Aorta (tissue), 5 donors: ENCODE measurements around the gene PPARG. TPM values are rescaled to one million over a fixed set of nuclear protein-coding genes. Genes with fewer than 3 reads are reported as not detected.

Experiments used
- ATAC-seq: fragments of 200-7000 bp; cut with Tn5 transposase; one replicate; pipeline ENCODE4 v1.9.1; 2022; ENCODE audit warnings: moderate library complexity; ENCODE audit not compliant: low FRiP score
- DNase-seq, 2 donors: peaks; one replicate each; pipeline ENCODE4 v3.0.0-alpha.2; 2020
- H3K27ac ChIP-seq, 2 donors: one replicate each; pipeline ENCODE4 v1.5.1; 2013; ENCODE audit warnings: low read length in 2 of 2, mild to moderate bottlenecking in 2 of 2, moderate library complexity in 2 of 2, control low read depth in 1 of 2, inconsistent platforms in 1 of 2, low read depth in 1 of 2
- H3K27me3 ChIP-seq, 2 donors: one replicate each; pipeline ENCODE4 v1.6.1; 2013; ENCODE audit warnings: control low read depth in 1 of 2, low read length in 1 of 2, mild to moderate bottlenecking in 1 of 2, moderate library complexity in 1 of 2; ENCODE audit not compliant: insufficient read depth in 2 of 2, control insufficient read depth in 1 of 2
- H3K36me3 ChIP-seq, 2 donors: one replicate each; pipeline ENCODE4 v1.6.1; 2013; ENCODE audit warnings: control low read depth in 1 of 2, low read length in 1 of 2, mild to moderate bottlenecking in 1 of 2; ENCODE audit not compliant: insufficient read depth in 2 of 2, control insufficient read depth in 1 of 2
- H3K4me1 ChIP-seq, 2 donors: one replicate each; pipeline ENCODE4 v1.6.1; 2013; ENCODE audit warnings: low read length in 2 of 2, control low read depth in 1 of 2, mild to moderate bottlenecking in 1 of 2, moderate library complexity in 1 of 2; ENCODE audit not compliant: insufficient read depth in 2 of 2, control insufficient read depth in 1 of 2
- H3K4me3 ChIP-seq, 2 donors: one replicate each; pipeline ENCODE4 v1.5.1; 2013; ENCODE audit warnings: low read length in 2 of 2, control low read depth in 1 of 2, mild to moderate bottlenecking in 1 of 2
- H3K9me3 ChIP-seq: one replicate; pipeline ENCODE4 v1.6.1; 2013; ENCODE audit warnings: mild to moderate bottlenecking, low read length; ENCODE audit not compliant: control insufficient read depth
- WGBS, 2 donors: extraction: QIAGEN DNeasy Blood & Tissue Kit; methylation state at CpG; one replicate each; pipeline ENCODE4 v1.1.7; 2013; 5-methylcytosine and 5-hydroxymethylcytosine counted together
- intact Hi-C, 2 donors: fragments of 100-400 bp; cut with DNase I; formaldehyde crosslinking; loops; one replicate each; pipeline versions ENCODE4 v1.14.2 to v1.15.0; 2022
- polyA plus RNA-seq, 2 donors: library from polyadenylated mRNA; stranded (reverse); fragments of 200-250 nt; gene quantifications; one replicate each; pipeline ENCODE4 v1.2.3, GENCODE V29; 2013
- total RNA-seq, 2 donors: library from RNA; stranded (reverse); fragmentation: NEBNext Ultra II Directional; extraction: Animal tissue kit (Norgen Biotek cat#: 25700); gene quantifications; one replicate each; pipeline ENCODE4 v1.2.1, GENCODE V29; 2021
- donor health status: healthy with polysubstance abuse.
- donor health status: Bipolar disorder and iron deficiency.
- donor health status: DM: no; HTN: no; CAD: no.
- donor health status: DM: no; HTN: no; CAD: no.
- donor health status: DM: yes; HTN: yes; CAD: no.

The PPARG gene
- total and polyA plus RNA-seq, 4 donors, result 5.1 to 21.0 (median 17.5) TPM

DNA sequence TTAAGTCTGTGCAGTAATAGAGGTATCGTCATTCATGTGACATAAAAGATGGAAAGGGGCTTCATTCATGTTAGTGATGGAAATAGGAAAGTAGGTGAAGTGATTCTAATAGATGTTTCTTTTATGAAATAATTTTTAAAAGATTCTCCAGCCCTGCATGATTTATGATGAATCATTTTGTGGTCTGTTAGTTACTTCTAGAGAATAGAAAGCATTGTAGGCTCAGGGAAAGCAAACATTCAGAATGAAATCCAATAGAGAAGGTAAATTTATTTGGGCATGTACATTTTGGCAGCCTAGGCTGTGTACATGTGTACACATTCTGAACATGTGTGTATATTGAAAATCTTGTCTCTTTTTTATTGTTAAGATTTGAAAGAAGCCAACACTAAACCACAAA lies 23.1 kb downstream of the PPARG start:
- Histone ChIP-seq H3K27me3 (no peaks in the 10 kb centered on the region), H3K9me3 (no peaks in the 10 kb centered on the region), H3K27ac (no peak overlapping the region), H3K4me3 (no peak overlapping the region), H3K4me1 (no peaks in the 10 kb centered on the region), H3K36me3 (no peaks in the 10 kb centered on the region)
- ATAC-seq (no peak), DNase-seq (no peak)
- 91 to 93% methylated on average over 1 of the region's 1 CpG for WGBS, 2 donors
- intact Hi-C loops, result no loop called here

DNA sequence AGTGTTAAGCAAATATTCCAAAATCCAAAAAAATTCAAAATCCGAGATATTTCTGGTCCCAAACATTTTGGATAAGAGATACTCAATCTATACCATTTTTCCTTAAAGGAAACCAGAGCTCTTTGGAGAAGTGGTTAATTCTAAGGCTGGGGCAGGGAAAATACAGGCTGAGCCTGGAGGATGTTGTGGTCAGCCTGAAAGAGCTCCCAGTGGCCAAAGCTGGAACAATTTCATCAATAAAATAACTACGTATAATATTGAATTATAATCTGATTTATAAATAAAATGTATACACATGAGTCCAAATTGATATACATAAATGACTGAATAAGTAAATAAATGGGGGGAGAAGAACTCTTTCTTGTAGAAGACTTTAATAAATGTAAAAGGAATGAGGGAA lies 24.6 kb downstream of the PPARG start:
- no peaks in the 10 kb centered on the region for H3K27me3 ChIP-seq
- intact Hi-C loops, result no loop called here
- no peak overlapping the region for H3K4me3 ChIP-seq
- no peaks in the 10 kb centered on the region for H3K4me1 ChIP-seq
- no peak for DNase-seq
- H3K9me3 ChIP-seq, result no peaks in the 10 kb centered on the region
- no peak overlapping the region for H3K27ac ChIP-seq
- no peaks in the 10 kb centered on the region for H3K36me3 ChIP-seq
- no peak for ATAC-seq
- 82 to 89% methylated on average over 2 of the region's 2 CpGs for WGBS, 2 donors

DNA sequence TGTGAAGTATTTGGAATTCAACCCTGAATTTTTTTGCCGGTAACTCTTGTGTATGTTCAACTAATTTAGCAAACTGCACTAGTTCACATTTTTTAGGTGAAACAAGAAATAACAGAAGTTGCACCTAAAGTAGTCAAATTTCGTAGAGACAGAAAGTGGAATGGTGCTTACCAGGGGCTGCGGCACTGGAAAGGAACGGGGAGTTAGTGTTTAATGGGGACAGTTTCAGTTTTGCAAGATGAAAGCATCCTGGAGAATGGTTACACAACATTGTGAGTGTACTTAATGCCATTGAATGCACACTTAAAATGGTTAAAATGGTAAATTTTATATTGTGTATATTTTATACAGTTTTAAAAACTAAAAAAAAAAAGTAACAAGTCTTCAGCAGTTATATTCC lies 27.4 kb downstream of the PPARG start:
- Histone ChIP-seq H3K36me3 (no peaks in the 10 kb centered on the region), H3K27ac (no peak overlapping the region), H3K4me3 (no peak overlapping the region), H3K4me1 (no peaks in the 10 kb centered on the region), H3K9me3 (no peaks in the 10 kb centered on the region), H3K27me3 (no peaks in the 10 kb centered on the region)
- intact Hi-C loops, result no loop called here
- ATAC-seq (no peak), DNase-seq (no peak)
- WGBS, 2 donors, result 34 to 41% methylated on average over 4 of the region's 4 CpGs

DNA sequence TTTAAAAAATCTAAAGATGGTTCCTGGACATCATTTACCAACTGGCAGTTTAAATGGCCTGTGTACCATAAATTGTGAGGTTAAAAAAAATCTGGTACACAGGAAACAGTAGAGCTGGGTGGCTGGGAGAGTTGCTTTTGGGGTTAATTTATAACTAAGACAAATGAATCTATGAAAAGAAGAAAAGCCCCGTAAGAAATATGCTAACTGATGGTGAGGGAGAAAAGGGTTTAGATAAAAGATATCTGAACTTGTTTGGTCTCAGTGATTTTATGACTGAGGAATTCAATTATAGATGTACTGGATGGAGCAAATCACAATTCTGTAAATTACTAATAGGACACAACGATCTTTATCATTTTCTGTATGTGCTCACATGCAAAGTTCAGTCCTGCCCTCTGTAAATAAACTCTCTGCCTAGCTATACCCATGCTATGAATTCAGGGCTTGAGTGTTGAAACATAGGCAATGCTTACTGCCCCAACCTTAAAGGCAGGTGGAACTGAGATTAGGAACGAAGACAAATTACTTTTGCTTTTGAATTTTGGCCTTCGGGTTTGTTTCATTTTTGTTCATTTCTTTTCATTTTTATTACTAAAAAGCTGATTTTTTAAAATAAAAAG lies 28.0 kb downstream of the PPARG start:
- DNase-seq (no peak), ATAC-seq (no peak)
- H3K36me3 ChIP-seq, result no peaks in the 10 kb centered on the region
- H3K9me3 ChIP-seq, result no peaks in the 10 kb centered on the region
- no peak overlapping the region for H3K4me3 ChIP-seq
- no peaks in the 10 kb centered on the region for H3K27me3 ChIP-seq
- WGBS, 2 donors, result 70 to 78% methylated on average over 4 of the region's 4 CpGs
- H3K27ac ChIP-seq, result no peak overlapping the region
- no peaks in the 10 kb centered on the region for H3K4me1 ChIP-seq
- intact Hi-C loops, result no loop called here

DNA sequence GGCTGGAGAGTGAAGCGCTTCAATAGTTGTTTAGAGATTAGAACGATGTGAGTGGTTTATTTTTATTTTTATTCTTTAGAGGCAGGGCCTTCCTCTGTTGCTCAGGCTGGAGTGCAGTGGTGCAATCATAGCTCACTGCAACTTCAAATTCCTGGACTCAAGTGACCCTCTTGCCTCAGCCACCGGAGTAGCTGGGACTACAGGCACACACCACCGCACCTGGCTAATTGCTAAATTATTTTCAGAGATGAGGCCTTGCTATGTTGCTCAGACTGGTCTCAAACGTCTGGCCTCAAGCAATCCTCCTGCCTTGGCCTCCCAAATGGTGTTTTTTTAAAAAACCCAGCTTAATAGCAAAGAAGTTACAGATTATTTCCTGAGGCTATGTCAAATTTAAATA lies 29.0 kb downstream of the PPARG start:
- DNase-seq (no peak), ATAC-seq (no peak)
- 82 to 85% methylated on average over 5 of the region's 5 CpGs for WGBS, 2 donors
- intact Hi-C loops, result no loop called here
- Histone ChIP-seq H3K4me1 (no peaks in the 10 kb centered on the region), H3K36me3 (no peaks in the 10 kb centered on the region), H3K9me3 (no peaks in the 10 kb centered on the region), H3K27me3 (no peaks in the 10 kb centered on the region), H3K27ac (no peak overlapping the region), H3K4me3 (no peak overlapping the region)

DNA sequence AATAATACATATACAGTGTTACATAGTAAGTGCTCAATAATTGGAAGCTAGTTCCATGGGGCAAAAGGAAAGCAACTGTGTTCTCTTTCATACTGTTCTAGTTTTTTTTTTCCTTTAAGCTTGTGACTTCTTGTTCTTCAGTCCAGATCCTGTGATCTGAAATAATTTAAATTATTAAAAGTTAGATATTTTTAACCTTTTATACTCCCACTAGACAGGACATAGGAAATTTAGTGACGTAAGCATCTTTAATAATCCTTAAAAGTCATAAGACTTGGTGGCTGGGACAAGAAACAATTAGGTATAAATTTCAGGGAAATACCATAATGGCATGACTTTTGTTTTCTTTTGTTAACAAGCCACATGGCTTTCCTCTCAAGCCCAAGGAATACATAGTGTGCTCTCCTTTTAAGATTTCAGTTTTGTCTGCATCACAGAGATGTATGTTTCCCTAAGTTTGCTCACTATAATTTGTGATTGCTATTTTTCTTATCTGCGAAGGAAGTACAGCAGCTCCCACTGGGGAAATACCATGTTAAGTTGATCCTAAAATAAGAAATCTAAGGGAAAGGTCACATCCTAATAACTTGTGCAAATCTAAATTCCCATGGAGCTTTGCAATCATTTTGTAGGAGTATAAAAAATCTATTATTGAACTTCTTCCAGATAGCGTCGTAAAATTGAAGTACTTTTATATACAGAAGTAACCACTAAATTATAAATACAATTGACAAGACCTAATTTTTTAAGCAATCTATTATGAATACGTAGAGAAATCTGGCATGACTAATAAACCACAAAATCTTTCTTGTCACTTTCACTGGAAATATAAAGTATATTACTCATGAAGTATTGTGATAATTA lies 30.1 kb downstream of the PPARG start:
- Histone ChIP-seq H3K9me3 (no peaks in the 10 kb centered on the region), H3K36me3 (no peaks in the 10 kb centered on the region), H3K27me3 (no peaks in the 10 kb centered on the region), H3K27ac (no peak overlapping the region), H3K4me1 (no peaks in the 10 kb centered on the region), H3K4me3 (no peak overlapping the region)
- intact Hi-C loops, result no loop called here
- DNase-seq, result no peak
- ATAC-seq, result no peak
- WGBS, 2 donors, result 17 to 25% methylated on average over 5 of the region's 5 CpGs

DNA sequence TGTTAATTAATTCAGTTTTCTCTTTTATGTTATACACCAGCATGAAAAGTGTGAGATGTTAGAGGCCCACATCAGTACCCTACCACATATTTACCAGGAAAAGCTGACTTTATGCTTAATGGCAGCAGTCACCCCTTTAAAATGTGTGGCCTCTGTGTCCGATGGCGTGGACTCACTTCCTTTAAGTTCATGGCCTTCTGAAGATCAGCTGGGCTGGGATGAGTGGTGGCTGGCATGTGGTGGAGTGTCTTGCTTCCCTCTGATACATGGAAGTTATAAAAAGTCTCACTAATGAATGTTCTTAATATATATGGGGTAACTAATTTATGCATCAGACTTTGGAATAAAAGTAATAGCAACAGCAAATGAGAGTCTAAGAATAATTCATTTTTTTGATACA lies 32.1 kb downstream of the PPARG start:
- 86 to 90% methylated on average over 2 of the region's 2 CpGs for WGBS, 2 donors
- no peaks in the 10 kb centered on the region for H3K4me1 ChIP-seq

DNA sequence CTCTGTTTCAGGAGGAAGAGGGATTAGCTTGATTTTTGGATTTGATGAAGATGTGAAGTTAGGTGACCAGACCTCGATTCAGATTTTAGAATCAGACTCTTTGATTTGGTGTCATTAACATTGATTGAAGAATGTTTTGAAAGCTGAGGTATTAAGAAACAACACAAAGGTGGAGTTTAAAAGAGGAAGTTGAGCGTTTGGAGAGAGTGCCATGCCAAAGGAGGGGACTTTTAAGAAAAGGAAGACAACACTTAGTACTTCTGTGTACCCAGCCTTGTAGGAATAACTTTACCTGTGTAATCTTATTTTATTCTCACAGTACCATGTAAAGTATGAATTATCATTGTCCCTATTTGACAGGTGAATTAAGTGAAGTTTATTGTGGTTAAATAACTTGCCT lies 34.4 kb downstream of the PPARG start:
- Histone ChIP-seq H3K4me3 (no peak overlapping the region), H3K4me1 (no peaks in the 10 kb centered on the region), H3K27me3 (no peaks in the 10 kb centered on the region), H3K27ac (no peak overlapping the region), H3K9me3 (no peaks in the 10 kb centered on the region), H3K36me3 (no peaks in the 10 kb centered on the region)
- DNase-seq (no peak), ATAC-seq (no peak)
- 62 to 67% methylated on average over 2 of the region's 2 CpGs for WGBS, 2 donors
- intact Hi-C loops, result no loop called here

More for the DNA sequence above, 32.1 kb downstream of the PPARG start:
- no peak overlapping the region for H3K27ac ChIP-seq
- H3K27me3 ChIP-seq, result no peaks in the 10 kb centered on the region
- no peak overlapping the region for H3K4me3 ChIP-seq
- DNase-seq, result no peak
- H3K36me3 ChIP-seq, result no peaks in the 10 kb centered on the region
- ATAC-seq, result no peak
- H3K9me3 ChIP-seq, result no peaks in the 10 kb centered on the region
- intact Hi-C loops, result no loop called here
